ENCODE measurements around the gene IFT172. TPM values are rescaled to one million over a fixed set of nuclear protein-coding genes. Genes with fewer than 3 reads are reported as not detected.

The IFT172 gene
- total RNA-seq, 2 donors from 2014 or later, result 14.4 to 18.2 TPM

- Histone ChIP-seq H3K4me1 (peaks cover 0 to 24% of the 10 kb centered on the region in 2 donors), H3K27me3 (no peaks in the 10 kb centered on the region), H3K9me3 (no peaks in the 10 kb centered on the region), H3K4me3 (peak overlapping the region in 1 of 2 donors; percentile 99), H3K27ac (no peak overlapping the region), H3K36me3 (no peaks in the 10 kb centered on the region)
- DNase-seq (ENCODE audit: low spot score), result no peak
- peak; percentile 15 to 62 for TF ChIP-seq CTCF (IDR thresholded peaks at IDR 0.05)
These were observed 81.6 kb downstream of the IFT172 start for GRCh38 chr2:27407798-27408491.

- Histone ChIP-seq H3K27me3 (no peaks in the 10 kb centered on the region), H3K4me3 (no peak overlapping the region), H3K36me3 (no peaks in the 10 kb centered on the region), H3K9me3 (no peaks in the 10 kb centered on the region), H3K27ac (no peak overlapping the region), H3K4me1 (no peaks in the 10 kb centered on the region)
- TF ChIP-seq CTCF (IDR thresholded peaks at IDR 0.05), result no peak
- DNase-seq (ENCODE audit: low spot score), result no peak
These were observed 89.0 kb downstream of the IFT172 start for GRCh38 chr2:27400348-27401135.

- Histone ChIP-seq H3K4me1 (no peaks in the 10 kb centered on the region), H3K4me3 (no peak overlapping the region), H3K36me3 (no peaks in the 10 kb centered on the region), H3K27ac (no peak overlapping the region), H3K27me3 (no peaks in the 10 kb centered on the region), H3K9me3 (no peaks in the 10 kb centered on the region)
- no peak for TF ChIP-seq CTCF (IDR thresholded peaks at IDR 0.05)
- DNase-seq (ENCODE audit: low spot score), result no peak
These were observed 90.6 kb downstream of the IFT172 start for GRCh38 chr2:27398962-27399361.

Other genes with a start within 250 kb of the IFT172 start
- 1 to 10 TPM; 5.7 to 9.4 TPM for gene SLC30A3, start 226.7 kb downstream of the IFT172 start, total RNA-seq
- gene DNAJC5G, start 214.3 kb downstream of the IFT172 start, total RNA-seq, result under 1 TPM; 0.59 to 0.94 TPM
- 100 to 1,000 TPM in 1 of 2 donors, 10 to 100 TPM in 1; 97.2 to 136 TPM for gene TRIM54, start 207.3 kb downstream of the IFT172 start, total RNA-seq
- 1 to 10 TPM in 1 of 2 donors, under 1 TPM in 1; 0.74 to 2.6 TPM for gene UCN, start 181.3 kb downstream of the IFT172 start, total RNA-seq
- 10 to 100 TPM; 73.9 to 74.3 TPM for gene MPV17, start 166.6 kb downstream of the IFT172 start, total RNA-seq
- gene GTF3C2, start 133.0 kb downstream of the IFT172 start, total RNA-seq, result 10 to 100 TPM; 19.1 to 19.7 TPM
- gene EIF2B4, start 119.4 kb downstream of the IFT172 start, total RNA-seq, result 10 to 100 TPM; 27.1 to 36.3 TPM
- gene SNX17, start 119.1 kb downstream of the IFT172 start, total RNA-seq, result 10 to 100 TPM; 66.0 to 69.3 TPM
- 1 to 10 TPM; 4.7 to 6.2 TPM for gene ZNF513, start 109.0 kb downstream of the IFT172 start, total RNA-seq
- gene PPM1G, start 80.2 kb downstream of the IFT172 start, total RNA-seq, result 10 to 100 TPM; 37.7 to 42.4 TPM
- gene NRBP1, start 61.1 kb downstream of the IFT172 start, total RNA-seq, result 10 to 100 TPM; 36.5 to 50.4 TPM
- gene KRTCAP3, start 47.4 kb downstream of the IFT172 start, total RNA-seq, result 1 to 10 TPM in 1 of 2 donors, not detected in 1; 1.2 TPM
- 10 to 100 TPM in 1 of 2 donors, 1 to 10 TPM in 1; 2.2 to 19.3 TPM for gene FNDC4, start 5.5 kb upstream of the IFT172 start, total RNA-seq
- gene GCKR, start 7.1 kb upstream of the IFT172 start, total RNA-seq, result 1 to 10 TPM in 1 of 2 donors, not detected in 1; 1.9 TPM
- 10 to 100 TPM; 12.0 to 21.3 TPM for gene ZNF512, start 93.3 kb upstream of the IFT172 start, total RNA-seq
- 1 to 10 TPM; 3.6 to 4.2 TPM for gene CCDC121, start 139.3 kb upstream of the IFT172 start, total RNA-seq
- gene GPN1, start 139.3 kb upstream of the IFT172 start, total RNA-seq, result 10 to 100 TPM; 10.8 to 15.7 TPM
- 10 to 100 TPM; 16.1 to 25.0 TPM for gene SUPT7L, start 173.9 kb upstream of the IFT172 start, total RNA-seq
- 10 to 100 TPM; 18.0 to 18.2 TPM for gene SLC4A1AP, start 174.1 kb upstream of the IFT172 start, total RNA-seq